A172 (cell line): ENCODE data around the gene OTOP3. TPM values are rescaled to one million over a fixed set of nuclear protein-coding genes. Genes with fewer than 3 reads are reported as not detected.
A peak's percentile ranks its signal among the peaks of the same experiment; 100 is the strongest.
"Not testable (repeated sequence)": the region's sequence is repeated elsewhere in the genome, so short reads cannot be mapped to it uniquely, and the experiment has no call there.

Source experiments
- DNase-seq: peaks from one replicate; pipeline ENCODE4 v3.0.0-alpha.2; 2015; ENCODE audit warnings: low spot score
- total RNA-seq: library from RNA; depleted of rRNA; stranded (reverse); fragments of >200 nt; shearing (Covaris generic); gene quantifications from 2 replicates; pipeline ENCODE4 v1.2.3, GENCODE V29; 2014

OTOP3 gene
- total RNA-seq, 1 experiment from 2014 or later, result not detected

DNA sequence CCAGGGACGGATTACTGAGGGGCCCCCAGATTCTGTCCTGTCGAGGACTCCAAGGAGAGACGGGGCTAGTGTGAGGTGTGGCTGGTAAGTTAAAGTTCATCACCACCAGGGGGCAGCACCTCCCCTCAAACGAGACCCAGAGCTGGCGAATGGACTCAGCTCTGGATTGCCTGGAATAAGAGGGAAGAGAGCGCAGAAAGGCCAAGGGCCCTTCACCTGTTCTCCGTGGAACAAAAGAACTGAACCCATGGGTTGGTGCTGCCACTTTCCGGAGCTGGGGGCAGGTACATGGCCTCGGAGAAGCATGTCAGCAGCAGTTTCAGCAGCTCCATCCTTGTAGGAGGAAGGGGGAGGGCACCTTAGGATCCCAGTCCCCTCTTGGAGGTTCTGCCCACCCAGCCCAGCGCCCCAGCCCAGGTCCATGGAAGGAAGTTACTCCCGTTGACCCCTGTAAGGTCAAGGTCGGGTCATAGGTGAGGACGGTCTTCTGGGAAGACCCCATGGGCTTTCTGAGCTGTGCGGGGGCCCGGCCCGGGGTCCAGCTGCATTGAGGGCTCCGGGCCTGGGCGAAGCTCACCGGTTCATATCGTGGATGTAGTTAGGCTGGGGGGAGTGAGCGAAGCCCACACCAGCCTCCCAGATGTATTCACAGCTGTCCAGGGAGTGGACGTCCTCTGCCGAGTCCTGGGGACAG, 26.1 kb downstream of the OTOP3 start:
- peak; percentile 82 for DNase-seq

- no peak for DNase-seq
Measured at GRCh38 chr17:74962622-74963394, 27.1 kb downstream of the OTOP3 start.

DNA sequence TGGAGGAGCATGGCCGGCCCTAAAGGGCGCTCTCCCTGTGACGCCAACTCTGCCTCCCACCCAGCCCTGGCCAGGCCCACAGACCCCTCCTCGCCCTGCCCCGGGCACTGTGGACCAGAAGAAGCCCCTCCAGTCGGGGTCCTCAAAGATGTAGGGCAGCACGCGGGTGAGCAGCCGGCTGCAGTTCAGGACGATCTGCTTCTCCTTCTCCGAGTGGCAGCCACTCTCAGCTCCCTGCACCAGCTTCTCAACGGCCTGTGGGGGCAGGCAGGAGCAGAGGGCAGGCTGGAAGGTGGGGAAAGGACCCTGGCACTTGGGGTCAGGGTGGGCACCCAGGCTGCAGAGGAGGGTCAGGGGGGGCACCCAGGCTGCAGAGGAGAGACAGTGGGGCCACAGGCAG, 28.0 kb downstream of the OTOP3 start:
- DNase-seq, result no peak

DNA sequence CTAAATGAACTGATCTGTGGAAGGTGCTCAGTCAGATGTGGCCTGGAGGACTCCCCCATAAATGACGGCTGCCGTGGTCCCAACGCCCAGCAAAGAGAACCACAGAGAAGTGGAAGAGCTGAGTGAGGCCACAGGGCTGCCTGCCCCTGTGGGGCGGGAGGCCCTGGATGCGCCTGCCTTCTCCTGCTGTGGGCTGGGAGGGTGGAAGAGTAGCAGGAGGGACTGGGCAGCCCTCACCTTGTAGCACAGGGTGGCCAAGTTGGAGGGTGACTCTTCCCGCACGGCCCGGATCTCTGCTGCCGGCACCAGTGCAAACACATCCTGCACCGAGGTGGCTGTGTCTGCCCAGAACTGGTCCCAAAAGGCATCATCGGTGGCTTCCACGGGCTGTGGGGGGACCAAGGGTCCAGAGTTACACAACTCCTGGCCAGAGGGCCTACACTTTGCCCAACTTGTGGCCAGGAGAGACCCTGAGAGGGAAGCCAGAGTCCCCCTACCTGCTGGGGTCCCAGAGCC, 28.6 kb downstream of the OTOP3 start:
- DNase-seq, result no peak

- no peak for DNase-seq
Measured at GRCh38 chr17:74964988-74965622, 29.4 kb downstream of the OTOP3 start.

- DNase-seq, result no peak
Measured at GRCh38 chr17:74968361-74968780, 32.7 kb downstream of the OTOP3 start.

DNA sequence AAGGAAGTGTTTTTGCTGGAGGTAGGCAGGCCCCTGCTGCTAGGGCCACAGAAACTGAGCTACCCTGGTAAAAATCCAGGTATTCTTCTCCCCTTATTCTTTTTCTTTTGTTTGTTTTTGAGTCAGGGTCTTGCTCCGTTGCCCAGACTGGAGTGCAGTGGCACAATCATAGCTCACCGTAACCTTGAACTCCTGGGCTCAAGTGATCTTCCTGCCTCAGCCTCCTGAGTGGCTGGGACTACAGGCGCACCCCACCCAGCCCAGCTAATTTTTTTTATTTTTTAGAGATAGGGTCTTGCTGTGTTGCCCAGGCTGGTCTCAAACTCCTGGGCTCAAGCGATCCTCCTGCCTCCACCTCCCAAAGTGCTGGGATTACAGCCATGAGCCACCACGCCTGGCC, 33.8 kb downstream of the OTOP3 start:
- DNase-seq, result not testable (repeated sequence)

GRCh38 chr17:74970395-74970794, 34.7 kb downstream of the OTOP3 start:
- no peak for DNase-seq

DNA sequence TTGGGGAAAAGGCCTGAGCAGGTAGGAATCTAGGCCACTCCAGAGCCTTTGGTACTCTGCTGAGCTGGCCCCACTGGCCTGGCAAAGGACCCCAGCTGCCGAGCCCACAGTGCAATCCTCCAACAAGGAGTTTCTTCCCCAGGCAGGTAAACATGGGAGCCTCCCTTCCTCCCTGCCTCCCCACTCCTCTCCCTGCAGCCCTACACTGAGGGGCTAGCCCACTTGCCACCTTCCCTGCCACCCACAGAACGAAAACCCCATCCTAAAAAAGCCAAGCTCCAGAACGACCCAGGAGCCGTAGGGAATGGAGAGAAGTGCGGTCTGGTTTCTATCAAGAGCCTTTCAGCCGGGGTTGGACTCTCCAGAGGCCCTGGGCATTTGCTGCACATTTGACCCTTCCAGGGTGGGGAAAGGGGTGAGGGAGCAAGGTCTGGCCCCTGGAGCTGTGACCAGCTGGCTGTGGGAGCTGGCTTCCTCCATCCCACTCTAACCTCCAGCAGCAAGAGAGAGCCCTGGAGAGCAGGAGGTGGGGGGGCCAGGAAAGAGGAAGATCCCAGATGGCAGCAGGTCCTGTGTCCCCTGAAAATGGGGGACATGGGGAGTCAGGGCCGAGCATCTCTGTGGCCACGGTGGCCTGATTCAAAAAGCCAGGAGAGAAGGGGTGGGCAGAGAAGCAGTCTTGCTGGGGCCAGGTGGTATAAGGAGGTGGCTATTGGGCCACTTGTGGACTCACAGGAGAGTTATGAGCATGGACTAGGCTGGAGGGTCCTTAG, 35.6 kb downstream of the OTOP3 start:
- DNase-seq, result no peak

DNA sequence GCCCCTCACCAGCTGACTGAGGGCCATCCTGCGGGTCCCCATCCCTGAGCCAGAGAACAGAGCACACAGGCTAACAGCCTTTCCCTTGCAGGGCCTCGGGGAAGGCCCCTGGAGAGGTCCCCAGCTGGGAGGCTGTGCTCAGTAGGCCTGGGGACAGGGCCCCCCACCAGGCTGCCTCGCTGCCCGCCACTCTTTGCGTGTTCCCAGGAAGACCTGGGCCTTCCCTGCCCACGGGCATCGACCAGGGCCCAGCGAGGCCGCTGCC, 36.1 kb downstream of the OTOP3 start:
- no peak for DNase-seq

GRCh38 chr17:74972107-74972972, 36.6 kb downstream of the OTOP3 start, which contains the start of gene HID1:
Gene HID1 (minus strand): TSS chr17:74972759. CDS start chr17:74972656, 103 bp downstream.
- DNase-seq, result no peak

- DNase-seq, result no peak
Measured at GRCh38 chr17:74972973-74973328, 37.3 kb downstream of the OTOP3 start.

GRCh38 chr17:74975943-74976342, 40.2 kb downstream of the OTOP3 start:
- DNase-seq, result no peak

GRCh38 chr17:74977802-74978201, 42.1 kb downstream of the OTOP3 start:
- no peak for DNase-seq

DNA sequence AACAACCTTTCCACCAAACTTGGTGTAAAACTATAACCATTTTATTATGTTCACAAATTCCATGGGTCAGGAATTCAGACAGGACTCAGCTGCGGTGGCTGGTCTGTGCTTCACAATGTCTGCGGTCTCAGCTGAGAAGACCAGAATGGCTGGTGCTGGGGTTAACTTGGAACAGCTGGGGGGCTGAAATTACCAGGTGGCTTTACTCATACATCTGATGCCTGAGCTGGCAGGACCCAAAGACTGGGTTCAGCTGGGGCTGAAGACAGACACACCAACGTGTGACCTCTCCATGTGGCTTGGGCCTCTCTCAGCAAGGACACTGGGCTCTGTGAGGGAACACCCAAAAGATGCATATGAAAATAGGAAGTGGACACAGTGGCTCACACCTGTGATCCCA, 42.5 kb downstream of the OTOP3 start:
- no peak for DNase-seq

DNA sequence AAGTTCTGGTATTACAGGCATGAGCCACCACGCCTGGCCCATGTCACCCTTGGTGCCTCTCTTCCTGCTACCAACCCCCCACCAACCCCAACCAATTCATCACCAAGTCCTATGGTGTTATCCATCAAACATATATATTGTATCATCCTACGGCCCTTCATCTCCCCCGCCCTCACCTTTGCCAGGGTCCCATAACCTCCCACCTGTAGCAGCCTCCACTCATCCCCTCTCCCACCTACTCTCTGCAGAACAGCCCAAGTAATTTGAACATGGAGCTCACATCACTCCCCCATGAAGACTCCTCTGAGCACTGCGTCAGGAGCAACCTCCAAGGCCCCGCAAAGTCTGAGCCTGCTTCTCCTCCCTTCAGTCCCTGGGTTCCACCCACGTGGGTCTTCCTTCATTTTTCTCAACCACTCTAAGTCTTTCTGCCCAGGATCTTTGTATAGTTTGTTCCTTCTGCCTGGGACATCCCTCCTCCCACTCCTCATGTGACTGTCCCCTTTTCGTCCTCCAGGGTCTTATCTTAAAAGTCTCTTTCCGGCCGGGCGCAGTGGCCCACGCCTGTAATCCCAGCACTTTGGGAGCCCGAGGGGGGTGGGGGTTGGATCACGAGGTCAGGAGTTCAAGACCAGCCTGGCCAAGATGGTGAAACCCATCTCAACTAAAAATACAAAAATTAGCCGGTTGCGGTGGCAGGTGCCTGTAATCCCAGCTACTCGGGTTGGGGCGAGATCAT, 43.9 kb downstream of the OTOP3 start:
- DNase-seq, result no peak

DNA sequence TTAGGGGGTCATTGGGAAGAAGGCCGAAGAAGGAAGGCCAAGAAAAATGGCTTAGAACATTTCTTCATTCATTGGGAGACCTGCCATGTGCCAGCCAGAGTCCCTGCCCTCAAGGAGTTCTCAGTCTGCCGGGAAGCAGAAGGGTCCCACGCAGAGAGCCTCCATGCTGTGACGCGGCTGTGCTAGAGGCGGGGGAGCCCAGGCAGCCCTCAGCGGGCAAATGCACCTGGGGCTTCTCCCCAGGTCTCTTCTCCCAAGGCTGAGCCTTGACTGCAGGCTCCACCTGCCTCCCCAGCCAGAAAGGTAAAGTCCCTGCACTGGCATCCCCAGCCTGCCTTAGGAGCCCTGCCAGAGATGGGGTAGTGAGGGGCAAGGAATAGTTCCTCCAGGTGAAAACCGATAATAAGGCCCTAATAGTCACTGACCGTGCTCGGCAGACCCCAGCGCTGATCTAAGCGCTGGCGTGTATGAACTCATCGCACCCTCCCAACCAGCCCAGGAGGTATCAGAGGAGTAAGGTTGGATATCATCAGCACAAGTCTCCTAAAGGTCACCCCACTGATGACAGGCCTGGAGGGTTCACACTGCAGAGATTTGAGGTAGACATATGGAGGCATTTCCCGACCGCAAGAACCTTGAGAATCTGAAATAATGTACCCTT, 45.8 kb downstream of the OTOP3 start:
- no peak for DNase-seq

GRCh38 chr17:74981979-74982662, 46.4 kb downstream of the OTOP3 start:
- peak; percentile 68 for DNase-seq

GRCh38 chr17:74982663-74983313, 47.1 kb downstream of the OTOP3 start:
- DNase-seq, result not testable (repeated sequence)
